ENCODE results near the gene BANP.
"Not testable (repeated sequence)": the region's sequence is repeated elsewhere in the genome, so short reads cannot be mapped to it uniquely, and the experiment has no call there.

Gene BANP

GRCh38 chr16:87932475-87933139 is 18.6 kb upstream of the BANP start:
- not testable (repeated sequence) for H3K27me3 ChIP-seq (ENCODE audit: control insufficient read depth, insufficient read depth, low read length); H3K4me3 ChIP-seq (ENCODE audit: low read length); H3K9me3 ChIP-seq (ENCODE audit: control insufficient read depth, low read length); H3K36me3 ChIP-seq (ENCODE audit: control insufficient read depth, insufficient read depth, low read length); H3K4me1 ChIP-seq (ENCODE audit: control insufficient read depth, insufficient read depth, low read length); H3K9ac ChIP-seq (ENCODE audit: low read length)

- Histone ChIP-seq H3K9ac (ENCODE audit: low read length) (no peak overlapping the region), H3K9me3 (ENCODE audit: control insufficient read depth, low read length) (no peaks in the 10 kb centered on the region), H3K36me3 (ENCODE audit: control insufficient read depth, insufficient read depth, low read length) (no peaks in the 10 kb centered on the region), H3K4me3 (ENCODE audit: low read length) (no peak overlapping the region), H3K4me1 (ENCODE audit: control insufficient read depth, insufficient read depth, low read length) (no peaks in the 10 kb centered on the region), H3K27me3 (ENCODE audit: control insufficient read depth, insufficient read depth, low read length) (no peaks in the 10 kb centered on the region)
Observed at GRCh38 chr16:87933140-87933495, 18.1 kb upstream of the BANP start.

GRCh38 chr16:87934752-87935425 is 16.3 kb upstream of the BANP start:
- H3K27me3 ChIP-seq (ENCODE audit: control insufficient read depth, insufficient read depth, low read length); H3K4me1 ChIP-seq (ENCODE audit: control insufficient read depth, insufficient read depth, low read length); H3K9ac ChIP-seq (ENCODE audit: low read length); H3K4me3 ChIP-seq (ENCODE audit: low read length); H3K36me3 ChIP-seq (ENCODE audit: control insufficient read depth, insufficient read depth, low read length); H3K9me3 ChIP-seq (ENCODE audit: control insufficient read depth, low read length): not testable (repeated sequence)

- not testable (repeated sequence) for H3K9ac ChIP-seq (ENCODE audit: low read length); H3K36me3 ChIP-seq (ENCODE audit: control insufficient read depth, insufficient read depth, low read length); H3K27me3 ChIP-seq (ENCODE audit: control insufficient read depth, insufficient read depth, low read length); H3K4me1 ChIP-seq (ENCODE audit: control insufficient read depth, insufficient read depth, low read length); H3K9me3 ChIP-seq (ENCODE audit: control insufficient read depth, low read length); H3K4me3 ChIP-seq (ENCODE audit: low read length)
Observed at GRCh38 chr16:87936016-87936374, 15.2 kb upstream of the BANP start.

- Histone ChIP-seq H3K4me3 (ENCODE audit: low read length) (no peak within 1 kb of the TSS), H3K9ac (ENCODE audit: low read length) (no peak within 1 kb of the TSS), H3K9me3 (ENCODE audit: control insufficient read depth, low read length) (no peaks in the 10 kb centered on the region), H3K4me1 (ENCODE audit: control insufficient read depth, insufficient read depth, low read length) (no peaks in the 10 kb centered on the region), H3K27me3 (ENCODE audit: control insufficient read depth, insufficient read depth, low read length) (no peaks in the 10 kb centered on the region), H3K36me3 (ENCODE audit: control insufficient read depth, insufficient read depth, low read length) (no peaks in the 10 kb centered on the region)
Observed at GRCh38 chr16:87936375-87937230, 14.6 kb upstream of the BANP start, which contains the start of gene CA5A. Gene CA5A, minus strand, starts transcription at chr16:87936529. Its CDS starts 79 bp downstream, at chr16:87936450.

GRCh38 chr16:87937231-87937542 is 14.0 kb upstream of the BANP start:
- not testable (repeated sequence) for H3K27me3 ChIP-seq (ENCODE audit: control insufficient read depth, insufficient read depth, low read length); H3K9ac ChIP-seq (ENCODE audit: low read length); H3K36me3 ChIP-seq (ENCODE audit: control insufficient read depth, insufficient read depth, low read length); H3K9me3 ChIP-seq (ENCODE audit: control insufficient read depth, low read length); H3K4me1 ChIP-seq (ENCODE audit: control insufficient read depth, insufficient read depth, low read length); H3K4me3 ChIP-seq (ENCODE audit: low read length)

GRCh38 chr16:87938412-87938949 is 12.8 kb upstream of the BANP start:
- Histone ChIP-seq H3K4me1 (ENCODE audit: control insufficient read depth, insufficient read depth, low read length) (no peaks in the 10 kb centered on the region), H3K9me3 (ENCODE audit: control insufficient read depth, low read length) (no peaks in the 10 kb centered on the region), H3K9ac (ENCODE audit: low read length) (no peak overlapping the region)

GRCh38 chr16:87939562-87940423 is 11.4 kb upstream of the BANP start:
- H3K36me3 ChIP-seq (ENCODE audit: control insufficient read depth, insufficient read depth, low read length): no peaks in the 10 kb centered on the region
- H3K9ac ChIP-seq (ENCODE audit: low read length): no peak overlapping the region
- H3K27me3 ChIP-seq (ENCODE audit: control insufficient read depth, insufficient read depth, low read length): no peaks in the 10 kb centered on the region

More at GRCh38 chr16:87938412-87938949, 12.8 kb upstream of the BANP start:
- H3K36me3 ChIP-seq (ENCODE audit: control insufficient read depth, insufficient read depth, low read length): no peaks in the 10 kb centered on the region
- H3K4me3 ChIP-seq (ENCODE audit: low read length): no peak overlapping the region
- H3K27me3 ChIP-seq (ENCODE audit: control insufficient read depth, insufficient read depth, low read length): no peaks in the 10 kb centered on the region

GRCh38 chr16:87942680-87943079 is 8.6 kb upstream of the BANP start:
- H3K36me3 ChIP-seq (ENCODE audit: control insufficient read depth, insufficient read depth, low read length): no peaks in the 10 kb centered on the region
- no peaks in the 10 kb centered on the region for H3K27me3 ChIP-seq (ENCODE audit: control insufficient read depth, insufficient read depth, low read length)

More at GRCh38 chr16:87939562-87940423, 11.4 kb upstream of the BANP start:
- no peak overlapping the region for H3K4me3 ChIP-seq (ENCODE audit: low read length)
- H3K4me1 ChIP-seq (ENCODE audit: control insufficient read depth, insufficient read depth, low read length): peaks cover under 1% of the 10 kb centered on the region
- H3K9me3 ChIP-seq (ENCODE audit: control insufficient read depth, low read length): no peaks in the 10 kb centered on the region

GRCh38 chr16:87945351-87946042 is 5.7 kb upstream of the BANP start:
- Histone ChIP-seq H3K36me3 (ENCODE audit: control insufficient read depth, insufficient read depth, low read length) (no peaks in the 10 kb centered on the region), H3K9ac (ENCODE audit: low read length) (peak overlapping the region; percentile 44), H3K9me3 (ENCODE audit: control insufficient read depth, low read length) (no peaks in the 10 kb centered on the region), H3K4me1 (ENCODE audit: control insufficient read depth, insufficient read depth, low read length) (peaks cover 6% of the 10 kb centered on the region), H3K27me3 (ENCODE audit: control insufficient read depth, insufficient read depth, low read length) (no peaks in the 10 kb centered on the region), H3K4me3 (ENCODE audit: low read length) (peak overlapping the region; percentile 35)

More at GRCh38 chr16:87942680-87943079, 8.6 kb upstream of the BANP start:
- Histone ChIP-seq H3K4me1 (ENCODE audit: control insufficient read depth, insufficient read depth, low read length) (peaks cover 6% of the 10 kb centered on the region), H3K9ac (ENCODE audit: low read length) (no peak overlapping the region), H3K9me3 (ENCODE audit: control insufficient read depth, low read length) (no peaks in the 10 kb centered on the region), H3K4me3 (ENCODE audit: low read length) (no peak overlapping the region)
